ENCODE measurements around the gene HERC2. TPM values are rescaled to one million over a fixed set of nuclear protein-coding genes. Genes with fewer than 3 reads are reported as not detected.
"Not testable (repeated sequence)": the region's sequence is repeated elsewhere in the genome, so short reads cannot be mapped to it uniquely, and the experiment has no call there.

HERC2 gene
- total RNA-seq, 2 donors from 2014 or later, result 65.1 to 69.8 TPM

GRCh38 chr15:28246605-28247004 is 75.4 kb downstream of the HERC2 start:
- no peaks in the 10 kb centered on the region for H3K27me3 ChIP-seq (replicated peaks; ENCODE audit: insufficient read depth)
- no peak for DNase-seq (ENCODE audit: low spot score)
- no peak overlapping the region for H3K4me3 ChIP-seq
- intact Hi-C loops (cut with DNase I), result no loop called here
- no peaks in the 10 kb centered on the region for H3K36me3 ChIP-seq
- 93% methylated on average over 5 of the region's 5 CpGs for WGBS
- H3K27ac ChIP-seq, result no peak overlapping the region
- H3K9me3 ChIP-seq, result no peaks in the 10 kb centered on the region
- no peaks in the 10 kb centered on the region for H3K4me1 ChIP-seq (replicated peaks)
- TF ChIP-seq POLR2A (IDR thresholded peaks at IDR 0.05) (no peak), CTCF (IDR thresholded peaks at IDR 0.05) (no peak), POLR2AphosphoS5 (IDR thresholded peaks at IDR 0.05) (no peak)

DNA sequence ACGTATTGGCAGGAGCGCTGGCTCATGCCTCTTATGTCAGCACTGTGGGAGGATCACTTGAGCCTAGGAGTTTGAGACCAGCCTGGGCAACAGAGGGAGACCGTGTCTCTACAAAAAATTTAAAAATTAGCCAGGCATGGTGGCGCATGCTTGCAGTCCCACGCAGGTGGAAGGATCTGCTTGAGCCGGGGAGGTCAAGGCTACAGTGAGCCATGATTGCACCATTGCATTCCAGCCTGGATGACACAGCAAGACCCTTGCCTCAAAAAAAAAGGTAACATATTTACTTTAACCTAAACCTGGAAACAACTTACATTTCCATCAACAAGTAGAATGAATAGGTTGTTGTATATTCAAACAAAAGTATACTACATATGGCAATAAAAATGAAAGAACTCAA is 78.1 kb downstream of the HERC2 start:
- no peak overlapping the region for H3K4me3 ChIP-seq
- WGBS, result 95% methylated on average over 6 of the region's 6 CpGs
- TF ChIP-seq CTCF (IDR thresholded peaks at IDR 0.05) (no peak), POLR2A (IDR thresholded peaks at IDR 0.05) (no peak), POLR2AphosphoS5 (IDR thresholded peaks at IDR 0.05) (no peak)
- no peaks in the 10 kb centered on the region for H3K4me1 ChIP-seq (replicated peaks)
- no peaks in the 10 kb centered on the region for H3K9me3 ChIP-seq
- H3K27ac ChIP-seq, result no peak overlapping the region
- no peaks in the 10 kb centered on the region for H3K27me3 ChIP-seq (replicated peaks; ENCODE audit: insufficient read depth)
- intact Hi-C loops (cut with DNase I), result no loop called here
- no peak for DNase-seq (ENCODE audit: low spot score)
- no peaks in the 10 kb centered on the region for H3K36me3 ChIP-seq

GRCh38 chr15:28243399-28243798 is 78.6 kb downstream of the HERC2 start:
- no peaks in the 10 kb centered on the region for H3K4me1 ChIP-seq (replicated peaks)
- TF ChIP-seq CTCF (IDR thresholded peaks at IDR 0.05) (no peak), POLR2A (IDR thresholded peaks at IDR 0.05) (no peak), POLR2AphosphoS5 (IDR thresholded peaks at IDR 0.05) (no peak)
- WGBS, result 97% methylated on average over 1 of the region's 1 CpG
- H3K27me3 ChIP-seq (replicated peaks; ENCODE audit: insufficient read depth), result no peaks in the 10 kb centered on the region
- intact Hi-C loops (cut with DNase I), result no loop called here
- H3K9me3 ChIP-seq, result no peaks in the 10 kb centered on the region
- H3K27ac ChIP-seq, result no peak overlapping the region
- H3K36me3 ChIP-seq, result no peaks in the 10 kb centered on the region
- DNase-seq (ENCODE audit: low spot score), result no peak
- no peak overlapping the region for H3K4me3 ChIP-seq

GRCh38 chr15:28238296-28238695 is 83.7 kb downstream of the HERC2 start:
- H3K9me3 ChIP-seq; H3K27ac ChIP-seq; H3K27me3 ChIP-seq (replicated peaks; ENCODE audit: insufficient read depth); intact Hi-C loops (cut with DNase I); DNase-seq (ENCODE audit: low spot score); H3K4me3 ChIP-seq; H3K36me3 ChIP-seq; H3K4me1 ChIP-seq (replicated peaks): not testable (repeated sequence)
- 86% methylated on average over 4 of the region's 4 CpGs for WGBS

DNA sequence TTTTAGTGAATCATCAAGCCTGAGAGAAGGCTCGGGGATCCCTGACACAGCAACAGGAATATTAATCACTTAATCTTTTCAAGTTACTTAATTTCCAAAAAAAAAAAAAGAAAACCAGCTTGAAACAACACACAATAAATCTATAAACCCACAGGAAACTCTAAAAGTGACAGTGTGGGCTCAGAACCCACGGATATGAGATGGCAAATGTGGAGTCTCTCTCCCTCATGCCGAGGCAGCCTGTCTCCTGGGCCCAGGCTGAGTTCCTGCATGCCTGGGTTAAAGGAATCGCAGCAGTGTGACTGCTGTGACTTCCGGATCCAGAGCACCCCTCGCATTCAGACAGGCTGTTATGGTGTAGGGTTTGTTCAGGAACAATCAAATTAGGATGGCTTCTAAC is 90.2 kb downstream of the HERC2 start:
- H3K4me1 ChIP-seq (replicated peaks); H3K27me3 ChIP-seq (replicated peaks; ENCODE audit: insufficient read depth); H3K4me3 ChIP-seq; H3K9me3 ChIP-seq; H3K36me3 ChIP-seq; intact Hi-C loops (cut with DNase I); DNase-seq (ENCODE audit: low spot score); H3K27ac ChIP-seq: not testable (repeated sequence)
- WGBS, result 87% methylated on average over 6 of the region's 6 CpGs

GRCh38 chr15:28231336-28231735 is 90.6 kb downstream of the HERC2 start:
- 88% methylated on average over 7 of the region's 7 CpGs for WGBS
- H3K9me3 ChIP-seq, H3K36me3 ChIP-seq: not testable (repeated sequence)

GRCh38 chr15:28228990-28229640 is 92.9 kb downstream of the HERC2 start:
- H3K4me3 ChIP-seq; H3K9me3 ChIP-seq; H3K27ac ChIP-seq; H3K27me3 ChIP-seq (replicated peaks; ENCODE audit: insufficient read depth); H3K36me3 ChIP-seq; DNase-seq (ENCODE audit: low spot score); intact Hi-C loops (cut with DNase I); H3K4me1 ChIP-seq (replicated peaks): not testable (repeated sequence)
- WGBS, result 60% methylated on average over 9 of the region's 9 CpGs

More at GRCh38 chr15:28231336-28231735, 90.6 kb downstream of the HERC2 start:
- H3K27ac ChIP-seq; intact Hi-C loops (cut with DNase I); H3K4me1 ChIP-seq (replicated peaks); H3K27me3 ChIP-seq (replicated peaks; ENCODE audit: insufficient read depth); H3K4me3 ChIP-seq; DNase-seq (ENCODE audit: low spot score): not testable (repeated sequence)
